H1 (cell line): ENCODE measurements around the gene PLXNA3. TPM values are rescaled to one million over a fixed set of nuclear protein-coding genes. Genes with fewer than 3 reads are reported as not detected.

ENCODE experiments used
- CHD7 ChIP-seq: fragments of 300-600 bp; sonication (generic); IDR thresholded peaks from 2 replicates; pipeline ENCODE4 v1.7.1; 2012; ENCODE audit warnings: low read length, moderate library complexity, mild to moderate bottlenecking, inconsistent platforms; ENCODE audit not compliant: insufficient replicate concordance
- MAFK ChIP-seq: IDR thresholded peaks from 2 replicates; pipeline ENCODE4 v1.6.1; 2012; ENCODE audit warnings: low read depth, mild to moderate bottlenecking, improper control_type of control experiment, low read length
- polyA plus RNA-seq, 7 experiments: library from polyadenylated mRNA; depleted of rRNA in 3 of 7; stranded (reverse) in 5 of 7; unstranded in 2 of 7; fragments of >200 nt in 5 of 7; fragments of 200-250 nt in 2 of 7; gene quantifications; 1 replicate in 5 of 7; 2 replicates in 1 of 7; 4 replicates in 1 of 7; pipeline versions ENCODE4 v1.2.1 to v1.2.3, GENCODE V29; 2011 to 2013; ENCODE audit warnings: missing spikeins in 2 of 7, mixed read lengths in 2 of 7
- total RNA-seq: library from RNA; stranded (reverse); fragmentation: NEBNext Ultra II Directional; extraction: Animal tissue kit (Norgen Biotek cat#: 25700); gene quantifications from 2 replicates; pipeline ENCODE4 v1.2.1, GENCODE V29; 2021

The PLXNA3 gene
- total and polyA plus RNA-seq, 2 of the 8 experiments (the other 6 are each of a cell fraction or from before 2014, with no cell fraction given) = 10.7 to 18.2 TPM

GRCh38 chrX:154473683-154474082 is 15.6 kb downstream of the PLXNA3 start (continued):
- TF ChIP-seq CHD7 = no peak
- no peak for TF ChIP-seq MAFK
